Measurements from ENCODE around the gene STK32B. TPM values are rescaled to one million over a fixed set of nuclear protein-coding genes. Genes with fewer than 3 reads are reported as not detected.

The STK32B gene
- polyA plus RNA-seq, 1 of the 3 experiments (the other 2 are of a cell fraction) = 0.20 TPM

DNA sequence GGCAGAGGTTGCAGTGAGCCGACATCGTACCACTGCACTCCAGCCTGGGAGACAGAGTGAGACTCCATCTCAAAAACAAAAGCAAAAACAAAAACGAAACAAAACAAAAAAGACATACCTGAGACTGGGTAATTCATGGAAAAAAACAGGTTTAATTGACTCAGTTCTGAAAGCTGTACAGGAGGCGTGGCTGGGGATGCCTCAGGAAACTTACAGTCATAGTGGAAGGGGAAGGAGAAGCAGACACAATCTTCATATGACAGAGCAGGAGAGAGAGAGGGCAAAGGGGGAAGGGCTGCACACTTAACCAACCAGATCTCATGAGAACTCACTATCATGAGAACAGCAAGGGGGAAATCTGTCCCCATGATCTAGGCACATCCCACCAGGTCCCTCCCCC is 229.5 kb downstream of the STK32B start:
- no peak overlapping the region for H3K9ac ChIP-seq
- no peak overlapping the region for H2AFZ ChIP-seq (ENCODE audit: low read depth)
- H3K4me1 ChIP-seq (ENCODE audit: control insufficient read depth in 1 of 2, insufficient read depth in 2 of 2, low read depth in 1 of 2, low read length in 1 of 2) = no peaks in the 10 kb centered on the region
- H3K9me2 ChIP-seq = no peaks in the 10 kb centered on the region
- no peaks in the 10 kb centered on the region for H3K9me3 ChIP-seq
- H3K27me3 ChIP-seq (ENCODE audit: insufficient read depth) = no peaks in the 10 kb centered on the region
- WGBS (ENCODE audit: low lambda C conversion rate) = 12% methylated on average over 4 of the region's 4 CpGs
- no peaks in the 10 kb centered on the region for H3F3A ChIP-seq (replicated peaks; ENCODE audit: insufficient read depth)
- H3K36me3 ChIP-seq (replicated peaks in 1 of 2; ENCODE audit: control insufficient read depth in 1 of 2, insufficient read depth in 2 of 2, low read length in 1 of 2) = no peaks in the 10 kb centered on the region
- no peaks in the 10 kb centered on the region for H4K20me1 ChIP-seq (ENCODE audit: insufficient read depth)
- H3K4me3 ChIP-seq (ENCODE audit: low read depth in 2 of 2, low read length in 1 of 2) = no peak overlapping the region
- no peak for DNase-seq
- H3K27ac ChIP-seq (ENCODE audit: low read depth in 2 of 2, low read length in 1 of 2) = no peak overlapping the region
- no peak overlapping the region for H3K4me2 ChIP-seq
- ChIA-PET CTCF (no interaction called here), POLR2A (no interaction called here)
- H3K79me2 ChIP-seq (ENCODE audit: insufficient read depth) = no peaks in the 10 kb centered on the region
- no peak for TF ChIP-seq POLR2AphosphoS5 (IDR thresholded peaks at IDR 0.05; ENCODE audit: low read depth, low read length)
- no peak for TF ChIP-seq SIN3A (IDR thresholded peaks at IDR 0.05; ENCODE audit: borderline replicate concordance, low read depth, low read length)
- no peak for TF ChIP-seq EZH2phosphoT487 (IDR thresholded peaks at IDR 0.05; ENCODE audit: borderline replicate concordance, low read depth)
- no peak for TF ChIP-seq FOXM1 (IDR thresholded peaks at IDR 0.05; ENCODE audit: low read depth)
- TF ChIP-seq, protein P1, sequence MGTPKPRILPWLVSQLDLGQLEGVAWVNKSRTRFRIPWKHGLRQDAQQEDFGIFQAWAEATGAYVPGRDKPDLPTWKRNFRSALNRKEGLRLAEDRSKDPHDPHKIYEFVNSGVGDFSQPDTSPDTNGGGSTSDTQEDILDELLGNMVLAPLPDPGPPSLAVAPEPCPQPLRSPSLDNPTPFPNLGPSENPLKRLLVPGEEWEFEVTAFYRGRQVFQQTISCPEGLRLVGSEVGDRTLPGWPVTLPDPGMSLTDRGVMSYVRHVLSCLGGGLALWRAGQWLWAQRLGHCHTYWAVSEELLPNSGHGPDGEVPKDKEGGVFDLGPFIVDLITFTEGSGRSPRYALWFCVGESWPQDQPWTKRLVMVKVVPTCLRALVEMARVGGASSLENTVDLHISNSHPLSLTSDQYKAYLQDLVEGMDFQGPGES (IDR thresholded peaks at IDR 0.05; ENCODE audit: low read depth, low read length) = no peak
- no peak for TF ChIP-seq NFIC (IDR thresholded peaks at IDR 0.05; ENCODE audit: borderline replicate concordance)
- no peak for TF ChIP-seq EP300 (IDR thresholded peaks at IDR 0.05; ENCODE audit: borderline replicate concordance in 1 of 2, low read depth in 1 of 2, low read length in 1 of 2)
- TF ChIP-seq RCOR1 (IDR thresholded peaks at IDR 0.05; ENCODE audit: low read length) = no peak
- no peak for TF ChIP-seq FOSL2 (IDR thresholded peaks at IDR 0.05; ENCODE audit: borderline replicate concordance, low read depth)
- TF ChIP-seq JUND (IDR thresholded peaks at IDR 0.05) = no peak
- TF ChIP-seq CHD2 (IDR thresholded peaks at IDR 0.05; ENCODE audit: low read length, partially characterized antibody) = no peak

DNA sequence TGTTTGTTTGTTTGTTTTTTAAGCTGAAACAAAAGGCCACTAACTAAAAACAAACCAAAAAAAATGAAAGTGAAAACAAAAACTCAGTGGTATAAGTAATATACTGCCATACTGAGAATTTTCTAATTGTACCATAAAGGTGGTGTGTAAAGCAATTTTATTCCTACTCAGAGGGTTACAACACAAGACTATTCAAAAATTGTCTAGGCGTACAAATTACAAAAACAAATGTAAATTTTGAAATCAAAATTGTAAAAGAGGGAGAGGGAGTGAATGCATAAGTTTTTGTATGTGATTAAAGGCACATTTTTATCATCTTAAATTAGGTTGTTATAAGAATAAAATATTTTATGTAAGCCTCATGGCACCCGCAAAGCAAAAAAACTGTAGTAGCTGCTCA is 232.6 kb downstream of the STK32B start:
- Histone ChIP-seq H3K4me2 (no peak overlapping the region), H3K36me3 (replicated peaks in 1 of 2; ENCODE audit: control insufficient read depth in 1 of 2, insufficient read depth in 2 of 2, low read length in 1 of 2) (no peaks in the 10 kb centered on the region), H3K27me3 (ENCODE audit: insufficient read depth) (no peaks in the 10 kb centered on the region), H2AFZ (ENCODE audit: low read depth) (no peak overlapping the region), H3K9me3 (no peaks in the 10 kb centered on the region), H4K20me1 (ENCODE audit: insufficient read depth) (no peaks in the 10 kb centered on the region), H3F3A (replicated peaks; ENCODE audit: insufficient read depth) (no peaks in the 10 kb centered on the region), H3K9ac (no peak overlapping the region), H3K79me2 (ENCODE audit: insufficient read depth) (no peaks in the 10 kb centered on the region), H3K27ac (ENCODE audit: low read depth in 2 of 2, low read length in 1 of 2) (no peak overlapping the region), H3K9me2 (no peaks in the 10 kb centered on the region), H3K4me1 (ENCODE audit: control insufficient read depth in 1 of 2, insufficient read depth in 2 of 2, low read depth in 1 of 2, low read length in 1 of 2) (no peaks in the 10 kb centered on the region), H3K4me3 (ENCODE audit: low read depth in 2 of 2, low read length in 1 of 2) (no peak overlapping the region)
- TF ChIP-seq, protein P2, sequence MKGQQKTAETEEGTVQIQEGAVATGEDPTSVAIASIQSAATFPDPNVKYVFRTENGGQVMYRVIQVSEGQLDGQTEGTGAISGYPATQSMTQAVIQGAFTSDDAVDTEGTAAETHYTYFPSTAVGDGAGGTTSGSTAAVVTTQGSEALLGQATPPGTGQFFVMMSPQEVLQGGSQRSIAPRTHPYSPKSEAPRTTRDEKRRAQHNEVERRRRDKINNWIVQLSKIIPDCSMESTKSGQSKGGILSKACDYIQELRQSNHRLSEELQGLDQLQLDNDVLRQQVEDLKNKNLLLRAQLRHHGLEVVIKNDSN (IDR thresholded peaks at IDR 0.05; ENCODE audit: borderline replicate concordance, low read depth) = no peak
- 22% methylated on average over 2 of the region's 2 CpGs for WGBS (ENCODE audit: low lambda C conversion rate)
- ChIA-PET POLR2A (no interaction called here), CTCF (interaction anchor here (1.2 kb wide), 1 partner anchor 13 kb away, joined by 3 read pairs; no protein-coding TSS in a partner anchor)
- DNase-seq = no peak

Data from SK-N-SH (cell line).